Progenitor cell of endocrine pancreas (in vitro differentiated cells): ENCODE data around the gene SMPDL3B. TPM values are rescaled to one million over a fixed set of nuclear protein-coding genes. Genes with fewer than 3 reads are reported as not detected.

Experiments used
- DNase-seq: peaks from one replicate; pipeline ENCODE4 v3.0.0; 2021; ENCODE audit warnings: low spot score; ENCODE audit not compliant: unreplicated experiment
- H3K27ac Mint-ChIP-seq: 2 replicates; pipeline ENCODE4 v1.8.0; 2021; ENCODE audit warnings: mild to moderate bottlenecking, moderate library complexity, mixed read lengths
- H3K27me3 Mint-ChIP-seq: 2 replicates; pipeline ENCODE4 v1.8.0; 2021; ENCODE audit warnings: mixed read lengths
- H3K36me3 Mint-ChIP-seq: 2 replicates; pipeline ENCODE4 v1.8.0; 2022; ENCODE audit warnings: mixed read lengths; ENCODE audit not compliant: insufficient read depth
- H3K4me1 Mint-ChIP-seq: 2 replicates; pipeline ENCODE4 v1.8.0; 2021; ENCODE audit warnings: low read depth, mixed read lengths
- H3K4me3 Mint-ChIP-seq: 2 replicates; pipeline ENCODE4 v1.8.0; 2021; ENCODE audit warnings: low read depth, mild to moderate bottlenecking, moderate library complexity, mixed read lengths
- H3K9me3 Mint-ChIP-seq: 2 replicates; pipeline ENCODE4 v1.8.0; 2021; ENCODE audit warnings: low read depth, mixed read lengths
- CTCF ChIP-seq: fragments of 200-600 bp; sonication (generic); IDR thresholded peaks from one replicate; pipeline ENCODE4 v1.5.0; 2021; ENCODE audit warnings: antibody characterized with exemption, mild to moderate bottlenecking; ENCODE audit not compliant: unreplicated experiment
- total RNA-seq: library from RNA; stranded (reverse); gene quantifications from 2 replicates; pipeline ENCODE4 v1.2.1, GENCODE V29; 2021

Gene SMPDL3B
- total RNA-seq, 1 donor from 2014 or later: 18.5 TPM

- Mint-ChIP-seq H3K36me3 (no peaks in the 10 kb centered on the region), H3K27me3 (no peaks in the 10 kb centered on the region), H3K4me3 (no peak overlapping the region), H3K4me1 (peaks cover 6% of the 10 kb centered on the region), H3K27ac (no peak overlapping the region), H3K9me3 (no peaks in the 10 kb centered on the region)
- no peak for TF ChIP-seq CTCF
- DNase-seq: no peak
Measured at GRCh38 chr1:27940297-27940696, 5.5 kb downstream of the SMPDL3B start.

GRCh38 chr1:27940870-27941560 is 6.2 kb downstream of the SMPDL3B start:
- Mint-ChIP-seq H3K36me3 (no peaks in the 10 kb centered on the region), H3K4me3 (no peak overlapping the region), H3K9me3 (no peaks in the 10 kb centered on the region), H3K27ac (no peak overlapping the region), H3K27me3 (no peaks in the 10 kb centered on the region), H3K4me1 (no peaks in the 10 kb centered on the region)
- no peak for DNase-seq
- TF ChIP-seq CTCF: no peak

GRCh38 chr1:27941671-27942540 is 7.1 kb downstream of the SMPDL3B start:
- no peak for DNase-seq
- H3K4me3 Mint-ChIP-seq: no peak overlapping the region
- TF ChIP-seq CTCF: no peak
- no peaks in the 10 kb centered on the region for H3K4me1 Mint-ChIP-seq
- H3K36me3 Mint-ChIP-seq: no peaks in the 10 kb centered on the region
- no peaks in the 10 kb centered on the region for H3K9me3 Mint-ChIP-seq
- H3K27me3 Mint-ChIP-seq: no peaks in the 10 kb centered on the region
- no peak overlapping the region for H3K27ac Mint-ChIP-seq

- DNase-seq: no peak
- H3K9me3 Mint-ChIP-seq: no peaks in the 10 kb centered on the region
- no peaks in the 10 kb centered on the region for H3K27me3 Mint-ChIP-seq
- peaks cover 2% of the 10 kb centered on the region for H3K36me3 Mint-ChIP-seq
- H3K27ac Mint-ChIP-seq: no peak overlapping the region
- TF ChIP-seq CTCF: no peak
- no peak overlapping the region for H3K4me3 Mint-ChIP-seq
- H3K4me1 Mint-ChIP-seq: no peaks in the 10 kb centered on the region
Measured at GRCh38 chr1:27945020-27945419, 10.2 kb downstream of the SMPDL3B start.

- Mint-ChIP-seq H3K27me3 (no peaks in the 10 kb centered on the region), H3K27ac (no peak overlapping the region), H3K4me1 (no peaks in the 10 kb centered on the region), H3K4me3 (no peak overlapping the region), H3K36me3 (peaks cover 2% of the 10 kb centered on the region), H3K9me3 (no peaks in the 10 kb centered on the region)
- no peak for DNase-seq
- no peak for TF ChIP-seq CTCF
Measured at GRCh38 chr1:27949027-27949426, 14.2 kb downstream of the SMPDL3B start.
